GM18507 (cell line): ENCODE results near the gene FHIT.

Source experiments
- DNase-seq: peaks from one replicate; pipeline ENCODE4 v3.0.0; 2011; ENCODE audit warnings: low read depth; ENCODE audit not compliant: insufficient read length; ENCODE audit errors: extremely low spot score
- FAIRE-seq: peaks from 2 replicates; lab custom pipeline; 2011; peaks lifted over from hg19 to GRCh38; lab: Jason Lieb, UNC

FHIT gene

DNA sequence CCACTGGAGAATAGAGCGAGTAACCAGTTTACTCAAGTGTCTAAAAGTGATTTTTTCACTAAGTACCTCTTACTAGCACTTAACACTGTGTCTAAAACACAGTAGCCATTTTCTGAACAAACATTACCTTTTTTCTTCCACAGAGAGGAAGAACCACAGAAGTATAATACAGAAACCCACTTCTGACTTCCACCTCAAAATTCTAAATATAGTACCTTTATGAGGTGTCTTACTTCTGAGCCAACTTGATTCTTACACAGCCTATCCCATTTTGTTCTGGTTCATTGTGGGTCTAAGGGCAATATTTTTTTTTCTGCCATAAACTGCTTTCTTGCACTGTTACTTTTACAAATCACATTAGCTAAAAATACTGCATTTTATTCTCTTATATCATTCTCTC lies 821.0 kb downstream of the FHIT start:
- no peak for FAIRE-seq
- DNase-seq, result no peak

DNA sequence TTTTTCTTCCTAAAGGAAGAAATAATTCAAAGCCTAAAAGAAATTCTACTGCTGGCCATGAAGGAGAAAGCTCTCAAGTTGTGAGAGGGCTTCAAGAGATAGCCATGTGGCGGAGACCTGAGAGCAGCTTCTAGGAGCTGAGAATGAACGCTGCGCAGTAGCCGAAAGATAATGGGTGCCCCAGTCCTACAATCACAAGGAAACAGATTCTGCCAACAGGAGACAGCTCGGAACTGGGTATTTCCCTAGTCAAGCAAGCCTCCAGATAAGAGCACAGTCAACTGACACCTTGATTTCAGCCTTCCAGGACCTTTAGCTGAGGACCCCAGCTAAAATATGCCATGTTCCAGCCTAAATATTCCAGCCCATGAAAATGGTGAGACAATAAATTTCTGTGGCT lies 824.1 kb downstream of the FHIT start:
- DNase-seq, result no peak
- FAIRE-seq, result no peak

DNA sequence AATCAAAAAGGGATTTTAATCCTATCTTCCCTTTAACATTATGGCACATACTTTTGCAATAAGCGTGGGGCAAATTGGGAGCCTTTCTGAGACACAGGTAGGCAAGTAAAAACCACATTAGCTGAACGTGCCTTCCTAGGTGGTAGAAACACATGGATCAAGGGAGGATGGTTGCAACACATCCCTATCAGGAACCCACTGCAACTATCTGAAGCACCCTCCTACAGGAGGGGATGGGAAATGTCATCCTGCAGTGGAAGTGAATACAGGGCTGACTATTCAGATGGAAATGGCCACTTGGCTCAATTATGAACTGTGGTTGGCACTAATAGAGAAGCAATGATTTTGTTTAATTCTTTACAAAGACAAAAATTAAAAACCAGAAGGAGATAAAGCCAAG lies 826.3 kb downstream of the FHIT start:
- DNase-seq (no peak), FAIRE-seq (no peak)

DNA sequence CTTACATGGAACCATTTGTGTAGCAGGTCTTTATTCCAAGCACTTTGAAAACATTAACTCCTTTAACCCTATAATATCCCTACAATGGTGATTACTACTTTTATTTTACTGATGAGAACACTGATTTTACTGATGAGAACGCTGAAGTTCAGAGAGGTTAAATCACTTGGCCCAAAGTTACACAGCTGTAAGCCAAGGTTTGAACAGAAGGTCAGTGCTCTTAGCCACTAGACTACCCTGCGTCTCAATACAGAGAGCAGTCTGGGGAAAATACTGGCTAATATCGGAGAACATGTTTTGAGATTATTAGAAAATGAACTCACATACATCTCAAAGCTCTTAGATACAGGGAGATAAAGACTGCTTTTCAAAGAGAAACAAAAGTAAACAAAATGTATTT lies 827.2 kb downstream of the FHIT start:
- FAIRE-seq (no peak), DNase-seq (no peak)

DNA sequence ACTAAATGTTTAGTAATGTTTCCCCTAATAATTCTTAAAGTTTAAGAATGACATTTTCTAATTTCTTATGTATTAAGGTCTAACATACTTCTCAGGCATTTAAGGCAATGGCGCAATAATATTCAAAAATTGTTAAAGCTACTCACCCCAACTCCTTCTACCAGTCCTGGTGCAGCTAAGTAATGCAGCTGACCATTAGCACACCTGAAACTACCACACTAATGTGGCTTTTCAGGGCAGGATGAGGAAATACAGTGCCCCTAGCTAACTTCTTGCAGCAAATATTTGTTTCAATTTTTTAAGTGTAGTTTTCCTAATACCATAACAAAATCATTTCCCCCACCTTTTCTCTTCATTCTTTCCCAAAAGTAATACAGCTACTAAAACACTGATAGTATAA lies 827.7 kb downstream of the FHIT start:
- FAIRE-seq, result no peak
- DNase-seq, result no peak

DNA sequence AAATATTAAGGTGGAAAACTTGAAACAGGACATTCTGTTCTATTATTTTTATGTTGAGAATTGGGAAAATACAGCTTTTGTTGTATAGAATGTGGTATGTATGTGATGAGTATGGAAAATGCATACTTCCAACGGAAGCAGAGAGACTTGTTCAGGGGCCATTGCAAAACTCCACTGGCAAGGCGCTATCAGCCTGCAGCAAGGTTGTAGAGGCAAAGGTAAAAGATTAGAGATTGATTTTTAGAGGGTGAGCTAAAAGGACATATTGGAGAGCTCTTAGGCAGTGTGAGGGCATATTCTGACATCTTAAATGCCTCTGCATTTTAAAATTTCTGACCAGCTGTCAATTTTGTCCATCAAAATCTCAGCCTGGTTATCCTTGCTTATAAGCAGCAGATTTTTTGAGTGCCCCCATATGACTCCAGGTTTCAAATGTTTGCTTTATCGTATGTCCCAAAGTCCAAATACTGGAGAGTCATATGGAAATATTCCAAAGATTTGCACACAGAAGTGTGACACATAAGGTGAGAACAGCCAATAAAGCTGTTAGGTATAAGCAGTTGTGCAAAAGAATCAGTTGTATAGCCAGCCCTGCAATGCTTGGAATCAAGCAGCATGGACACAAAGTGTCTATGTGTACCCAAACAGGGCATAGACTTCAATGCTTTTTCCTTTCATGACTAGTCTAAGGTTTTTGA lies 829.4 kb downstream of the FHIT start:
- no peak for FAIRE-seq

DNA sequence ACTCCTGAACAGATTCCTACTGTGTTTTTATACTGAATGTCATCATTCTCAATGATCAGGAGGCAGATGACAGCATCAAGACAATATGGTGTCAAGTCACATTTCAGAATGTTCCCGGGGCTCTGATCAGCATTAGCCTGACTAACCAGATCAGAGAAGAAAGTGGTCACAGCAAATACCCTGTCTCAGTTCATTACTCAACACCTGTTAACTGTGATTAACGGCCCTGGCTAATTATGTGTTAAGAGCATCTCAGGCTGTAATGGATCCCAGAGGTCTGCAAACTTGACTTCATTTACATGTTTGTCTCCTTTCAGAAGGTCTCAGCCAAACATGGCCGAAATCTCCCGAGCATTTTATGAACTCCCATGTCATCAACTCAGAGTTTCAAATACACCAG lies 833.7 kb downstream of the FHIT start:
- FAIRE-seq (no peak), DNase-seq (no peak)

More for the DNA sequence above, 829.4 kb downstream of the FHIT start:
- no peak for DNase-seq

DNA sequence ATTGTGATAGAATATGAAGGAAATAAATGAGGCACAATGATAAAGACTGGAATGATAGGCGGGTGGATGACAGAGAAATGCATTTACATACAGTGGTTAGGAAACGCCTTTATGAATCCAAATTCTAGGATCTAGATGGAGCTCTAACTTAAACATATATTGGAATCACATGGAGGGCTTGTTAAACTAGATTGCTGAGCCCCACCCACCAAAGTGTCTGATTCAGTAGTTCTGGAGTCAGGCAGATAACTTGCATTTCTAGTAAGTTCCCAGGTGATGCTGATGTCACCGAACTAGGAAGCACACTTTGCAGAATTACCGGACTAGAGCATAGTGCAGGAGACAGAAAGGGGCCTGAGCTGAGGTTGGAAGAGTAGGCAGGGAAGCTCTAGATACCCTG lies 837.2 kb downstream of the FHIT start:
- no peak for FAIRE-seq
- no peak for DNase-seq

DNA sequence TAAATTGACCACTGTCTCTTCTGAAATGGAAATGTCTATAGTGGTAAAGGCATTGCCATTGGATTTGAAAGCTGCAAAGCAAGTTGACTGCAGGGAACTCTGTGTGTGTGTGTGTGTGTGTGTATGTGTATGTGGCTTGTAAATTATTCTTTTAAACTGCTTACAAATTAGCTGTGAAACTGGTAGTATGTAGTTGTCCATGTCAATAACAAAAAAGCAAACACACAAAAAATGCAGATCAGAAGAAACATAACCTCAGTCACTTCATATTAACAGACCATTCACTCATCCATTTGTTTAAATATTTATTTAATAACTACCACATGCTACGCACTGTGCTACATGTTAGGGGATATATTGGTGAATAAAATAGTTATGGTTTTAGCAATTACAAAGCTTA lies 837.7 kb downstream of the FHIT start:
- no peak for FAIRE-seq
- no peak for DNase-seq

DNA sequence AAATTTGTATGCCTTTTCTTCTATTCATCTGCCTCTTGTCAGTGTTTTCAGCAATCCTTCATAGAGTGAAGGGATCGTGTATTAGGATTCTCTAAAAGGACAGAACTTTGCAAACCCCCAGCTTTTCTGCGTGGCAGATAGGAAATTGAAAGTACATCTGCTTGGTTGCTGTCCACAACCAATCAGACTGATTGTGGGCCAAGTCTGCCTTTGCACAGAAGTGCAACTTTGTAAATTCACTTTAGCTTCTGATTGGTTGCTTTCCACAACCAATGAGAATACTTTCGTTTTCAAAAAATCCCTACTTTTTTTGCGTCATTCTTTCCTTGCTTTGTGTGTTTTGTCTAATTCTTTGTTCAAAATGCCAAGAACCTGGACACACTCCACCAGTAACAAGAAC lies 847.4 kb downstream of the FHIT start:
- DNase-seq, result no peak
- no peak for FAIRE-seq

DNA sequence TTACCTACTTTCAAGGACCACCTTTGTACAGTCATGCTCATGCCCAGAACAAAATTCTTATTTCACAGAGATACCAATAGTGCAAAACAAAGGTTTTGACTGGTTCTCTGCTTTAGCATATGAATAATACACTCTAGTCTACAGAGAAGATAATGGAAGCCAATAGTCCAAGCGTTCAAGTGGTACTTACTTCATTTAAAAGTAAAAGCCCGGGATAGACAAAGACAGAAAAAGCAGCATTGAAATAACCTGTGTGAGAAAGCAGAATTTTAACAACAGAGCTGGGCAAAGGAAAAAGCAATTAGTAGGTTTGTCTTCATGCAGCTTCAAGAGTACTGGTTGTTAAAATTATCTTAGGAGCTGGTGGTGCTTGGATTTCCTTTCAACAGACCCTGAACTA lies 848.3 kb downstream of the FHIT start:
- FAIRE-seq, result no peak
- DNase-seq, result no peak

DNA sequence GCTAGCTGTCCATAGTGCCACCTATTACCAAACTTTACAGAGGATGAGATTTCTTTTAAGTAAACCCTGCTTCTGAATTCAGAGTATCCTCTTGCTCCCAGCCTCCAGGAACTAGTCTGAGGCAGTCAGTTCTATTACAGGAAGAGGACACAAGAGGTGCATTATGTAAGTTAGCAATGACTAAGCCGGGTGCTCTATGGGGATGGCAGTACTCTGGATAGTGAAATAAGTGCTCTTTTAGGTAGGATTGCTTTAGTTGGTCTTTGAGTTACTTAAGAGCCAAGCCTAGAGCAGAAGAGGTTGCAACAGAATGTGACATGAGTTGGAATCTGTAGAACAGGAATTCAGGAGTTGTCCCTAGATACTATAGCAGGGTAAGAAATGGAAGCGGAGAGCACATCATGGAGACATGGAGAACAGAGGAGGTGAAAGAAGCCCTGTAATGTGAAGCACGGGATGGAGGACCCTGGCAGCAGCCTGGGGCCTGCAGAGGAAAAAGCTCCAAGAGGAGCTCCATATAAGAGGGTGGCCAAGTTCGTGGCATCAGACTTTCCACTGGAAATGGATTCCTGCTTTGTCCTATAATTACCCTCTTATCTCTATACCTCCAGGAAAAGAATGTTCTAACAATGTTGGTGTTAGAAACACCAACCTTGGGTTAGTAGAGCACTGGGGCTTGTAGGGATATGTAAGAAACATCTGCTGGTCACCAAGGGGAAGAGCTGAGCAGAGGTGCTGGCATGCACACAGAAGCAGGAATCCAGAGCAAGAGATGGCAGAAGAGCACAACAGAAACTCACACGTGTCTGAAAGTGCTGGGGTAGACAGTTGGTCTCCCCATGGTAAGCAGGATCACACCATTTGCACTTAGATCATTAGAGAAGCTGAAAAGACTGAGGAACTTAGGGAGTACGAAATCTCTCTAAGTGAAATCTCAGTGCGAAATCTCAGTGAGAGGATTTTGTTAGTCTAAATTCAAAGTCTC lies 851.1 kb downstream of the FHIT start:
- no peak for FAIRE-seq
- no peak for DNase-seq

DNA sequence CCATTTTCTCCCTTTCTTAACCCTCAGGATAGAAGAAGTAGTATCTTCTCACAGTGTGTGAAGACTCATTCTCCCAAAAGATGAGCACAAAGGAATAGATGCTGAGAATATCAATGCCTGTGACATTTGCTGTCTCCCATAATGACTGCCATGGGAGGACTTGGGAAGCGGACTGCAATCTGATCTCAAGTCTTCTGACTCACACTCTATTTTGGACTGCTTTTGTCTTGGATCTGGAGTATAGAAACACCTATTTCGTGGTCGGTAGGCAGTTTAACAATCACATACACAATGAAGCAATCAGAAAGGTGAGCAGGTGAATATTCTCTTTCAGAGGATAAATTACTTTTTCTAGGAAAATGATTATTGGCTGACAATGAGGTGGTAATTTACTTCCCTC lies 852.0 kb downstream of the FHIT start:
- DNase-seq (no peak), FAIRE-seq (no peak)

DNA sequence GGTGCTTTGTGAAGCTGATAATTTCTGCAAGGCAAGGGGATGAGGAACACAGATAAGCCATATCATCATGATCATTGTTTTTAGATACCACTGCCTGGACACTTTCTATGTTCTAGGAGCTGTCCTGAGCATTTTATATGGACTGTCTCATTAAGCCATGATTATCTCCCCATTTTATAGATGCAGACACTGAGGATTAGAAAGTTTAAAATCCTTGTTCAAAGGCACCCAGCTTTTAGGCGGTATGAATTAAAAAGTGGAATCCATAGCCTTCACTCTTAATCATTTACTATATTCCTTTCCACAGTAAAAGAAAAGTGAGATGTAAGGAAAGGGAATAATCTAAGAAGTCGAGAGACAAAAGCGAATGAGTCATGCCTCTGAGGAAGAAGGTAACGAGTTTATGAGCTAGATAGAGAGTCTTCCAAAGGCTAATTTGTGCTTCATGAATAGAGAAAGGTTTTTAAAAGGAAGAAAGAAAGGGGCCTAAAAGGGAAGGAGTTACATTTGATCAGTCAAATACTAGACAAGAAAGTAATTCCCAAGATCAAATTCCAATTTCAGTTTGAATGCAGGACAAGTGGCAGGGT lies 856.0 kb downstream of the FHIT start:
- FAIRE-seq, result no peak
- no peak for DNase-seq

DNA sequence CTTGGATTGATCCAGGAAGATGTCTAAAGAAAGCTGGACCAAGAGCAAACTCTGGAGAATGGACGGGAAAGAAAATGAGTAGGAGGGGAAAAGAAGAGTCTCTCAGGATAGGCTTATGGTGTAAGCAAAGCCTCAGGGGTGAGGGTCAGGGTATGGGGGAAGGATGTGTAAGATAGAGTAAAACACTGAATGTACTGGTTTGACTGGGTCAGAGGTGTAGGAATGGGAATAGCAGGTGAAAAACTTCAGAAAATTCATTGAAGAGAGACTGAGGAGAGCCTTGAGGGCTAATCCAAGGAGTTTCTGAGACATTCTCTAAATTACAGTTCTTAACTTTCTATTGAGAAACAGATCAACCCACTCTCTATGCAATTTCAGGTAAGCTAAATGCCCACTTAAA lies 857.3 kb downstream of the FHIT start:
- no peak for DNase-seq
- no peak for FAIRE-seq

DNA sequence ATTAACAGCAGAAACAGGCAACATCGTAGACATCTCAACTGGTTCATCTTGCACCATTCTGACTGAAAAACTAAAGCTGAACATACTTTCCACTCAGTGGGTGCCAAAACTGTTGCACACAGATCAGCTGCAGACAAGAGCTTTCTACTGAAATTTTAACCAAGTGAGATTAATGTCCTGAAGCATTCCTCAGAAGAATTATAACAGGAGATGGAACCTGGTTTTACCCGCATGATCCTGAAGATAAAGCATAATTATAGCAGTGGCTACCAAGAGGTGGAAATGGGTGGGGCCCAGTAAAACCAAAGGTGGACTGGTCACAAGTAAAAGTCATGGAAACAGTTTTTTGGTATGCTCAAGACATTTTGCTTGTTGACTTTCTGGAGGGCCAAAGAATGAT lies 858.8 kb downstream of the FHIT start:
- DNase-seq (no peak), FAIRE-seq (no peak)

DNA sequence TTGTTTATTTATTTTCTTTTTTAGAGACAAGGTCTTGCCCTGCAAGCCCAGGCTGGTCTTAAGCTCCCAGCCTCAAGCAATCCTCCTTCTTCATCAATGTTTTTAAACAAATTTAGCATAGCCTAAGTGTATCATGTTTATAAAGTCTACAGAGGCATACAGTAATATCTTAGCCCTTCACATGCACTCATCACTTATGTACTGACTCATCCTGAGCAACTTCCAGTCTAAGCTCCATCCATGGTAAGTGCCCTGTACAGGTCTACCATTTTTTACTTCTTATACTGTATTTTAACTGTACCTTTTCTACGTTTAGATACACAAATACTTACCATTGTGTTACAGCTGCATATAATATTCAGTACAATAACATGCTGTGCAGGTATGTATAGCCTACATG lies 860.0 kb downstream of the FHIT start:
- FAIRE-seq, result no peak
- DNase-seq, result no peak

DNA sequence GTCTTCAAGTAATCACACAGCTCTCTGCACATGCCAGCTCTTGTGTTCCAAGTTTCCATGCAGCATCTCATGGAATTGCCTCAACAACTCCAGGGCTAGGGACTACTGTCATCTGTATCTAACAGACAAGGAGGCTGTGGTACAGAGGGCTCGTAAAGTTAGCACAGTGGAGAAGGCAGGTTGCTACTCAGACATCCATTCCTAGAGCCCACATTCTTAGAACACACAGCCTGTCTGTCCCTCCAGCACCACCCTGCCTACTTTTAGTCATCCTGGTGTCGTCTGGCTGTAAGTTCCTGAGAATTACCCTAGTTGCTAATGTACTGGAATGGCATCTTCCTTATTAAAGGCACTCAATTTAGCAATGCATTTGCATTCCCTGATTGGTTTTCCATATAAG lies 862.5 kb downstream of the FHIT start:
- no peak for FAIRE-seq

DNA sequence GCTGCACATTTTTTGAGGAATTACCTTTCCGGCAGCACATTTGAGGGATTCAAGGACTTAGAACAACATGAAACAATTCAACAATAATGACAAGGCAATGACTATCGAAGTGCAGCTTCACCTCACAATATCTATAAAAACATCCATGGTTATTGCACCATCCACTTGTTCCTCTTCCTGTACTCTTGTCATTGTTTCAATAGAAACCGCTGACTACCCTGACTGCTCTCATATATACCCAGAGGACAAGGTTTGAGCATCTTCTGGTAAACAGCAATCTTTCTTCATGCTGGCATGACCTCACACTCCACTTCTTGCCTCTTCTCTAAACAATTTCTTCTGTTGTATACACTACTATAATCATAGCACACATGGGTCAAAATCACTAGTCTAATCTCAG lies 864.9 kb downstream of the FHIT start:
- DNase-seq, result no peak
- no peak for FAIRE-seq

More for the DNA sequence above, 862.5 kb downstream of the FHIT start:
- DNase-seq, result no peak

DNA sequence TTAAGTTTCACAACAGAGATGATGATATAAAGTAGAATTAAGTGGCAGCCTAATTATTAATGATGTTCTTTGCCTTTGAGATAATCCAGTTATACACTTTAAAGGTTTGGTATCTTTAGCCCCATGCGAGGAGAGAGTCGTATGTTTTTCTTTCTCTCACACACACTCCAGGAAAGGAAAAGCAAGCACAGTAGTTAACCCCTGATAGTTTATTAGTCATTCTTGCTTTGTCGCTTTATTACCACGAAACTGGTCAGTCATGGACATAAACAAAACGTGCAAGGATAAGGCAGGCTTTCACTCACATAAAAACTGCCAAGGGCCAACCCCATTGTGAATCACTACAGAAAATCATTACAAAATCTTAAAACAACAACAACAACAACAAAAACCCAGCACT lies 866.9 kb downstream of the FHIT start:
- FAIRE-seq (no peak), DNase-seq (no peak)

DNA sequence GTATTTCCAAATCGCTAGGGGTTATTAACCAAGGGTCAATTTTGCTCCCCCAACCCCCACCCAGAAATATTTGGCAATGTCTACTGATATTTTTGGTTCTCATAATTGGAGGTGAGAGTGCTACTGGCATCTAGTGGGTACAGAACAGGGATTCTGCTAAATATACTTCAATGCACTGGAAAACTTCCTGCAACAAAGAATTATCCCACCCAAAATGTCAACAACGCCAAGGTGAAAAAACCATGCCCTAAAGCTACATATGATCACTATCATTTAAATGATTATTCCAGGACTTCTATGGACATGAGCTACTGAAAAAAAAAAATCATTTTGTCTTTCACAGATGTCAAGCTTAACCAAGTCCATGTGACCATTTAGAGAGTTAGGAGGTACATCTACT lies 867.9 kb downstream of the FHIT start:
- FAIRE-seq (no peak), DNase-seq (no peak)
